Thoracic aorta (tissue), 2 donors: Measurements from ENCODE around the gene IRF5. TPM values are rescaled to one million over a fixed set of nuclear protein-coding genes. Genes with fewer than 3 reads are reported as not detected.

ENCODE experiments used
- ATAC-seq: fragments of 150-250 bp; one replicate; pipeline ENCODE4 v1.8.0; 2017; ENCODE audit warnings: low read depth; ENCODE audit not compliant: insufficient number of reproducible peaks, low FRiP score
- DNase-seq: peaks from one replicate; pipeline ENCODE4 v3.0.0-alpha.2; 2020; ENCODE audit warnings: low spot score
- H3K27ac ChIP-seq, 2 donors: fragments of 200-600 bp; sonication (generic); 1 replicate in 1 of 2; 2 replicates in 1 of 2; pipeline ENCODE4 v1.5.1; 2016; ENCODE audit warnings: mild to moderate bottlenecking in 2 of 2, moderate library complexity in 2 of 2
- H3K27me3 ChIP-seq: fragments of 200-600 bp; sonication (generic); replicated peaks from 2 replicates; pipeline ENCODE4 v1.6.0; 2016; ENCODE audit warnings: mild to moderate bottlenecking; ENCODE audit not compliant: insufficient read depth
- H3K36me3 ChIP-seq: fragments of 200-600 bp; sonication (generic); one replicate; pipeline ENCODE4 v1.5.1; 2016
- H3K4me1 ChIP-seq, 2 donors: fragments of 200-600 bp; sonication (generic); 1 replicate in 1 of 2; 2 replicates in 1 of 2; pipeline versions ENCODE4 v1.5.1 to v1.6.0; 2016; ENCODE audit warnings: low read depth in 2 of 2, mild to moderate bottlenecking in 1 of 2; ENCODE audit not compliant: control insufficient read depth in 1 of 2
- H3K4me3 ChIP-seq: fragments of 200-600 bp; sonication (generic); 2 replicates; pipeline ENCODE4 v1.5.1; 2016; ENCODE audit warnings: mild to moderate bottlenecking
- H3K9me3 ChIP-seq: fragments of 200-600 bp; sonication (generic); 2 replicates; pipeline ENCODE4 v1.5.1; 2016
- total RNA-seq, 2 donors: library from RNA; depleted of rRNA; stranded (reverse); fragments of >200 nt; gene quantifications; one replicate each; pipeline versions ENCODE4 v1.1.0 to v1.2.3, GENCODE V29; 2016
- TF ChIP-seq, protein P1 (sequence below): fragments of 200-600 bp; sonication (generic); IDR thresholded peaks from one replicate; pipeline ENCODE4 v1.5.1; 2019; ENCODE audit warnings: antibody characterized with exemption

The IRF5 gene
- total RNA-seq, 2 donors from 2014 or later, result 11.9 to 25.0 TPM

DNA sequence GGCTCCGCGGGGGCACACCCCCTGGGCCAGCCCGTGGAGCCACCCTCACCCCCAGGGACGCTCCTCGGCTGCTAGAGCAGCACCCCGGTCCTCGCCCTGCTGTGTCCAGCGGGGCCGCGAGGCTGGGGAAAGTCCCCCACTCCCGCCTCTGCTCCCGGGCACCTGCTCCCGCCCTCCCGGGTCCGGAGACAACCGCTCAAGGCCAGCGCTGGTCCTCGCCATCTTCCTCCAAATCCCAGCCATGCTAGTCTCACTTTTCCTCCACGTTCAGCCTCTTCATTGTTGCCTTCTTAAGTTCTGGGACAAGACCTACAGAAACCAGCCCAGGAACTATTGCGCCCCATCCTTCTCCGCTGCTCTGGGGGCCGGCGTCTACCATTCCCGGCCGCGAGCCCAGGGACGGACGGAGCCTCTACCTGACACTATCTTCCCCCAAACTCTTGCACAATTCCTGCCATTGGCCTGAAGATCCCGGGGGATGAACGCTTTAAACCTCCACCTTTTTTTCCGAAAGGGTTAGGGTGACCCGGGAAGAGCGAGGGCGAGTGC is 22.4 kb upstream of the IRF5 start:
- no peak for DNase-seq

DNA sequence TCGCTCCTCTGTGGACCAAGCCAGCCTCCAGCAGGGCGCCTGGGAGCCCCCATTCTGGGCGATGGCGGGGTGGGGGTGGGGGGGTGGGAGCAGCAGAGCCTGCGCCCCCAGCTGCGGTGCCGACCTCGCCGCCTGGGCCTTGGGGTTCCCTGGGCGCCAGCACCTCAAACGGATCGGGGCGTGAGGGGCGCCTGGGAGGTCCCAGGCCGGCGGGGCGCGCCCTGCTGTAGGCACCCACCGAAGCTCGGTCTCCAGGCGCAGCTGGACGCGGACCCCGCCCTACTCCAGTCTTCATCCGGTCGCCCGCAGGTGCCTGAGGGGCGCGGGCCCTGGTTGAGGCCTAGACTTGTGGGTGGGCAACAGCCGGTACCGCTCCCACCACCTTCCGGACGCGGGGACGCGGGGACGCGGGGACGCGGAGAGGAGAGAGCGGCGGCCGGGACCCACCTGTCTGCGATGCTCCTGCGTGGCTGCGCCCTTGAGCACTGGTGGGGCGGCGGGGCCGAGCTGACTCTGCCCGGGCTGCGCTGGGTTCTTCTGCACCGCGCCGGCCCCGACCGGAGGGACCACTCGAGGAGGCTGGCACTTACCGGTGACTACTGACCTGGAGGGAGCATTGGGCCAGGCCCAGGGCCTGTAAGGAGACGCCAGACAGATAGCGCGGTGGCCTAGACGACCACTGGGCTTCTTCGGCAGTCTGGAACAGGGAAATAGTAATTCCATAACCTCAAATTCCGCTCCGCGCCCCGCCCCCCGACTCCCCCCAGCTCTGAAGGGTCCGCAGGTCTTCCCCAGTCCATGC is 21.7 kb upstream of the IRF5 start:
- TF ChIP-seq, protein P1, sequence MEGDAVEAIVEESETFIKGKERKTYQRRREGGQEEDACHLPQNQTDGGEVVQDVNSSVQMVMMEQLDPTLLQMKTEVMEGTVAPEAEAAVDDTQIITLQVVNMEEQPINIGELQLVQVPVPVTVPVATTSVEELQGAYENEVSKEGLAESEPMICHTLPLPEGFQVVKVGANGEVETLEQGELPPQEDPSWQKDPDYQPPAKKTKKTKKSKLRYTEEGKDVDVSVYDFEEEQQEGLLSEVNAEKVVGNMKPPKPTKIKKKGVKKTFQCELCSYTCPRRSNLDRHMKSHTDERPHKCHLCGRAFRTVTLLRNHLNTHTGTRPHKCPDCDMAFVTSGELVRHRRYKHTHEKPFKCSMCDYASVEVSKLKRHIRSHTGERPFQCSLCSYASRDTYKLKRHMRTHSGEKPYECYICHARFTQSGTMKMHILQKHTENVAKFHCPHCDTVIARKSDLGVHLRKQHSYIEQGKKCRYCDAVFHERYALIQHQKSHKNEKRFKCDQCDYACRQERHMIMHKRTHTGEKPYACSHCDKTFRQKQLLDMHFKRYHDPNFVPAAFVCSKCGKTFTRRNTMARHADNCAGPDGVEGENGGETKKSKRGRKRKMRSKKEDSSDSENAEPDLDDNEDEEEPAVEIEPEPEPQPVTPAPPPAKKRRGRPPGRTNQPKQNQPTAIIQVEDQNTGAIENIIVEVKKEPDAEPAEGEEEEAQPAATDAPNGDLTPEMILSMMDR, result no peak
- Histone ChIP-seq H3K27me3 (no peaks in the 10 kb centered on the region), H3K4me1 (peaks cover 5% of the 10 kb centered on the region in 2 donors), H3K4me3 (peak overlapping the region; percentile 65), H3K27ac (no peak overlapping the region), H3K36me3 (no peaks in the 10 kb centered on the region), H3K9me3 (no peaks in the 10 kb centered on the region)
- ATAC-seq (no peak), DNase-seq (no peak)

More for the DNA sequence above, 22.4 kb upstream of the IRF5 start:
- Histone ChIP-seq H3K4me3 (peak overlapping the region; percentile 65), H3K27ac (no peak overlapping the region), H3K36me3 (no peaks in the 10 kb centered on the region), H3K4me1 (peaks cover 5% of the 10 kb centered on the region in 2 donors), H3K9me3 (no peaks in the 10 kb centered on the region), H3K27me3 (no peaks in the 10 kb centered on the region)
- TF ChIP-seq, protein P1, result no peak
- ATAC-seq, result no peak

DNA sequence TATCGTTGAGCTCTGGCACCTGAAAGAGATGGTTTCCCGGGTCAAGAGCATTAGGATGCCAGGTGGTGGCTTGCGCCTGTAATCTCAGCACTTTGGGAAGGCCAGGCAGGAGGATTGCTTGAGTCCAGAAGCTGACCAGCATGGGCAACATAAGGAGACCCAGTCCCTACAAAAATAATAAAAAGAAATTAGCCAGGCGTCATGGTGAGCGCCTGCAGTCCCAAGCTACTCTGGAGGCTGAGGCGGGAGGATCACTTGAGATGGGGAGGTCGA is 21.1 kb upstream of the IRF5 start:
- Histone ChIP-seq H3K27me3 (no peaks in the 10 kb centered on the region), H3K4me1 (peaks cover 5% of the 10 kb centered on the region in 2 donors), H3K9me3 (no peaks in the 10 kb centered on the region), H3K4me3 (no peak overlapping the region), H3K27ac (no peak overlapping the region), H3K36me3 (no peaks in the 10 kb centered on the region)
- DNase-seq (no peak), ATAC-seq (no peak)
- TF ChIP-seq, protein P1, result no peak

DNA sequence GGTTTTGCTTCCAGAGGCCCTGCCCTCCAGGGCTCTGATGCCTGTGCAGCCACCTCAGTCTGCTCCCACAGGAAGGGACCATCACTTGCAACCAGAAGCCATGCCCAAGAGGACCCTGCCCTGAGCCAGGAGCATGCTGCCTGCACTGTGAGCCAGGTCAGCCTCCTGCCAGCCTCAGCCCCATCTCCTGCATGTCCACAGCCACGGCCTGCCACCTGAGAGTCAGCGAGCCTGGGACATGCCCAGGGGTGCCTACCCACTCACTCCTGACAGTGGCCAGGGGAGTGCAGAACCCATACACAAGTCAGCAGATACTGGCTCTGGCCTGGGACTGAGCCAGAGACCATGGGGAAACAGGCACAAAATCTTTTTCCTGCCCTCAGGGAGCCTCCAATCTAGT is 20.6 kb upstream of the IRF5 start:
- TF ChIP-seq, protein P1, result no peak
- H3K9me3 ChIP-seq, result no peaks in the 10 kb centered on the region
- H3K4me3 ChIP-seq, result no peak overlapping the region
- no peaks in the 10 kb centered on the region for H3K27me3 ChIP-seq
- DNase-seq (no peak), ATAC-seq (no peak)
- peaks cover 5% of the 10 kb centered on the region in 2 donors for H3K4me1 ChIP-seq
- H3K27ac ChIP-seq, result no peak overlapping the region
- H3K36me3 ChIP-seq, result no peaks in the 10 kb centered on the region

DNA sequence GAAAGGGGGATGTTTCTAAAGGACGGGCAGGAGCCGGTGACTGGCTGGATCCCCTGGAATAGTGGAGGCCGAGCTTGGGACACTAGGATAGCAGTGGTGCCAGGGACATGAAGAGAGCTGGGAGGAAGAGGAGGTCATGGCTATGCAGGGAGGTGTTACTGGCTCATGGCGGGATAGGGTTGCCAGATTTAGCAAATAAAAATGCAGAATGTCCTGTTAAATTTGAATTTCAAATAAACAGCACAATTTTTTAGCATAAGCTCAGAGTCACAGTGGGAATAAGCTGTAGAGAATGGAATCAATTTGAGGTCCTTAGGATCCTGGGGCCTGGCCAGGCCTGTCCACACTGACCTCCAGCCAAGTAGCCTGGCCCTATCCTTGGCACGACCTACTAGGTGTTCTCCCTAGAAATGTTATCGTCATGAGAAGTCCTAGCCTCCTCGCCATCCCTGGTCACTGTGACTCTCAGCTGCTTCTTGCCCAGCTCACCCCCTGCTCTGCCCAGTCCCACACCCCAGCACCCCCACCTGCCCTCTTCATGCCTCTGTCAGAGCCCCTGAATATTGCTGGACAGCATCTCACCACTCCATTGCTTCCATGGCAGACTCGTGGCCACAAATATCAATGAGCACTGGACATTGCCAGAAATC is 19.6 kb upstream of the IRF5 start:
- Histone ChIP-seq H3K27ac (no peak overlapping the region), H3K9me3 (no peaks in the 10 kb centered on the region), H3K4me3 (no peak overlapping the region), H3K4me1 (peaks cover 5% of the 10 kb centered on the region in 2 donors), H3K36me3 (no peaks in the 10 kb centered on the region), H3K27me3 (no peaks in the 10 kb centered on the region)
- ATAC-seq, result no peak
- DNase-seq, result no peak
- TF ChIP-seq, protein P1, result no peak
